Keratinocyte (primary cell): ENCODE data around the gene SRPRB. TPM values are rescaled to one million over a fixed set of nuclear protein-coding genes. Genes with fewer than 3 reads are reported as not detected.

Experiments used
- DNase-seq: peaks from one replicate; pipeline ENCODE4 v3.0.0-alpha.2; 2011; ENCODE audit warnings: low read depth, missing footprints, low spot score
- FAIRE-seq: peaks from 2 replicates; lab custom pipeline; 2011; peaks lifted over from hg19 to GRCh38; lab: Jason Lieb, UNC
- H2AFZ ChIP-seq: 2 replicates; pipeline ENCODE4 v1.6.0; 2012; ENCODE audit warnings: low read length, control low read depth, inconsistent platforms; ENCODE audit not compliant: control insufficient read depth
- H3K27ac ChIP-seq: 2 replicates; pipeline ENCODE4 v1.5.1; 2011; ENCODE audit warnings: low read length; ENCODE audit not compliant: control insufficient read depth, insufficient read depth
- H3K27me3 ChIP-seq: 3 replicates; pipeline ENCODE4 v1.6.0; 2011; ENCODE audit warnings: low read length; ENCODE audit not compliant: control insufficient read depth, insufficient read depth; ENCODE audit errors: extremely low read depth
- H3K36me3 ChIP-seq, 2 experiments: 2 replicates in 1 of 2; 3 replicates in 1 of 2; pipeline ENCODE4 v1.5.1; 2011; ENCODE audit warnings: low read length in 2 of 2, mild to moderate bottlenecking in 1 of 2; ENCODE audit not compliant: control insufficient read depth in 2 of 2, insufficient read depth in 2 of 2; ENCODE audit errors: extremely low read depth in 1 of 2
- H3K4me1 ChIP-seq: 3 replicates; pipeline ENCODE4 v1.5.1; 2011; ENCODE audit warnings: low read length; ENCODE audit not compliant: control insufficient read depth, insufficient read depth; ENCODE audit errors: extremely low read depth
- H3K4me2 ChIP-seq: 3 replicates; pipeline ENCODE4 v1.6.0; 2011; ENCODE audit warnings: low read depth, low read length; ENCODE audit not compliant: control insufficient read depth, insufficient read depth; ENCODE audit errors: extremely low read depth
- H3K4me3 ChIP-seq, 3 experiments: fragments of 200-600 bp in 1 of 3; sonication (generic) in 1 of 3; 2 replicates in 2 of 3; 3 replicates in 1 of 3; pipeline ENCODE4 v1.5.1; 2011 to 2016; ENCODE audit warnings: low read length in 3 of 3, mild to moderate bottlenecking in 3 of 3, control low read depth in 2 of 3, inconsistent platforms in 1 of 3, low read depth in 1 of 3, mixed read lengths in 1 of 3, mixed run types in 1 of 3, moderate library complexity in 1 of 3; ENCODE audit not compliant: control insufficient read depth in 2 of 3, insufficient read depth in 2 of 3; ENCODE audit errors: extremely low read depth in 1 of 3
- H3K79me2 ChIP-seq: 2 replicates; pipeline ENCODE4 v1.6.0; 2012; ENCODE audit warnings: low read length; ENCODE audit not compliant: control insufficient read depth, insufficient read depth
- H3K9ac ChIP-seq: 3 replicates; pipeline ENCODE4 v1.6.0; 2011; ENCODE audit warnings: low read length; ENCODE audit not compliant: control insufficient read depth, insufficient read depth; ENCODE audit errors: extremely low read depth
- H3K9me1 ChIP-seq: 3 replicates; pipeline ENCODE4 v1.6.0; 2011; ENCODE audit warnings: low read length; ENCODE audit not compliant: control insufficient read depth, insufficient read depth; ENCODE audit errors: extremely low read depth
- H3K9me3 ChIP-seq: 2 replicates; pipeline ENCODE4 v1.5.1; 2012; ENCODE audit warnings: low read depth, low read length; ENCODE audit not compliant: control insufficient read depth
- H4K20me1 ChIP-seq: 3 replicates; pipeline ENCODE4 v1.6.0; 2011; ENCODE audit warnings: low read length; ENCODE audit not compliant: control insufficient read depth, insufficient read depth; ENCODE audit errors: extremely low read depth
- EZH2 ChIP-seq: IDR thresholded peaks from one replicate; pipeline ENCODE4 v1.6.1; 2012; ENCODE audit warnings: inconsistent platforms, mild to moderate bottlenecking, low read length, moderate library complexity
- dilution Hi-C: fragments of 300-500 bp; cut with MboI; formaldehyde crosslinking; loops from one replicate; pipeline ENCODE4 v1.7.0; 2020; ENCODE audit warnings: low sequenced_read_pairs; ENCODE audit not compliant: extremely low pct_ligation_motif_present
- polyA plus RNA-seq, 5 experiments: library from polyadenylated mRNA; depleted of rRNA in 3 of 5; stranded (reverse) in 3 of 5; stranded (forward) in 1 of 5; unstranded in 1 of 5; fragments of >200 nt; gene quantifications; 1 replicate in 1 of 5; 2 replicates in 3 of 5; 3 replicates in 1 of 5; pipeline versions ENCODE4 v1.2.1 to v1.2.3, GENCODE V29; 2011 to 2012; ENCODE audit warnings: missing spikeins in 2 of 5, low read depth in 1 of 5, low replicate concordance in 1 of 5
- TF ChIP-seq, protein P1 (sequence below), 3 experiments: IDR thresholded peaks in 1 of 3; conservative IDR thresholded peaks in 1 of 3; optimal IDR thresholded peaks in 1 of 3; 2 replicates in 2 of 3; 3 replicates in 1 of 3; pipeline versions ENCODE3 to v1.5.1; 2011; ENCODE audit warnings: low read length in 3 of 3, mild to moderate bottlenecking in 3 of 3, moderate library complexity in 2 of 3, control low read depth in 1 of 3, inconsistent platforms in 1 of 3; ENCODE audit not compliant: insufficient read depth in 2 of 3; ENCODE audit errors: extremely low read depth in 1 of 3

Gene SRPRB
- polyA plus RNA-seq, 1 donor (not counting 4 experiments of a cell fraction or from before 2014, with no cell fraction given), result 55.9 TPM

DNA sequence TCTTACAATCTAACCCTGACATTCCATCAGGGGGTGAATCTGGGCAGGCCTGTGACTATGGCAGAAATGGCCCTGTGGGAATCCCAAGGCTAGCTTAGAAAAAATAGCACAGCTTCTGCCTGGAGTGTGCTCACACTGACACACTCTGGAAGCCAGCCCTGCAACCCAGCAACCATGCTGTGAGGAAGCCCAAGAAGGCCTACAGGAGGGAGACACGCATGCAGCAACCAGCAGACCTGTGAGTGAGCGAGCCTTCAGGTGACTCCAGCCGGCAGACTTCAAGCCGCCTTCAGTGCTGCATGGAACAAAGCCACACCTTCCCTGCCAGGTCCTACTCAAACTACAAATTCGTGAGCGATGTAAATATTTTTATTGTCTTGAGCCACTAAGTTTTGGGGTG lies 64.0 kb downstream of the SRPRB start:
- DNase-seq, result no peak
- no peak overlapping the region for H3K4me3 ChIP-seq
- TF ChIP-seq EZH2, result no peak
- TF ChIP-seq, protein P1, sequence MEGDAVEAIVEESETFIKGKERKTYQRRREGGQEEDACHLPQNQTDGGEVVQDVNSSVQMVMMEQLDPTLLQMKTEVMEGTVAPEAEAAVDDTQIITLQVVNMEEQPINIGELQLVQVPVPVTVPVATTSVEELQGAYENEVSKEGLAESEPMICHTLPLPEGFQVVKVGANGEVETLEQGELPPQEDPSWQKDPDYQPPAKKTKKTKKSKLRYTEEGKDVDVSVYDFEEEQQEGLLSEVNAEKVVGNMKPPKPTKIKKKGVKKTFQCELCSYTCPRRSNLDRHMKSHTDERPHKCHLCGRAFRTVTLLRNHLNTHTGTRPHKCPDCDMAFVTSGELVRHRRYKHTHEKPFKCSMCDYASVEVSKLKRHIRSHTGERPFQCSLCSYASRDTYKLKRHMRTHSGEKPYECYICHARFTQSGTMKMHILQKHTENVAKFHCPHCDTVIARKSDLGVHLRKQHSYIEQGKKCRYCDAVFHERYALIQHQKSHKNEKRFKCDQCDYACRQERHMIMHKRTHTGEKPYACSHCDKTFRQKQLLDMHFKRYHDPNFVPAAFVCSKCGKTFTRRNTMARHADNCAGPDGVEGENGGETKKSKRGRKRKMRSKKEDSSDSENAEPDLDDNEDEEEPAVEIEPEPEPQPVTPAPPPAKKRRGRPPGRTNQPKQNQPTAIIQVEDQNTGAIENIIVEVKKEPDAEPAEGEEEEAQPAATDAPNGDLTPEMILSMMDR (optimal IDR thresholded peaks at IDR 0.05 in 1 of 3, IDR thresholded peaks at IDR 0.05 in 1 of 3, conservative IDR thresholded peaks at IDR 0.05 in 1 of 3; ENCODE audit: extremely low read depth in 1 of 3, insufficient read depth in 2 of 3, low read length in 3 of 3), result no peak
- H3K27ac ChIP-seq, result no peak overlapping the region
- no peaks in the 10 kb centered on the region for H3K4me1 ChIP-seq
- no peak overlapping the region for H3K4me2 ChIP-seq
- no peaks in the 10 kb centered on the region for H3K79me2 ChIP-seq
- FAIRE-seq, result no peak
- dilution Hi-C loops, result no loop called here
- no peaks in the 10 kb centered on the region for H3K36me3 ChIP-seq
- H3K9ac ChIP-seq, result no peak overlapping the region
- H2AFZ ChIP-seq, result no peak overlapping the region
- no peaks in the 10 kb centered on the region for H3K9me3 ChIP-seq
- no peaks in the 10 kb centered on the region for H4K20me1 ChIP-seq
- peaks cover 19% of the 10 kb centered on the region for H3K27me3 ChIP-seq
- no peaks in the 10 kb centered on the region for H3K9me1 ChIP-seq

DNA sequence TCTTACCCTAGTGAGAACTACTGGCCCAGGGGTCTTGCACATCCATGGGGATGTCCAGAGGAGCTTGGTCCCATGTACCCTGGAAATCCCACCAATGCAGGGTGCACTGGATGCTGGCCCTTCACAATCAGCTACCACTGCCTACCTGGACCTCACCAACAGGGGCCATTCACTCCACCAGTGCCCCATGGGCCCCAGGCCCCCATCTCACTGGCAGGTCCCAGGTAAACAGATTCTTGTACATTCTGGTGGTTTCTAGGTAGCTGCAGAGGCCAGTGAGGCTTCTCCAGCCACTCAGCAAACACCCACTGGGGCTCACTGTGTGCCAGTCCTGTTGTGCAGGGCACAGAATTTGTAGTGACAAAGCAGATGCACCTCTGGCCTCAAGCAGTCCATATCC lies 65.2 kb downstream of the SRPRB start:
- Histone ChIP-seq H2AFZ (no peak overlapping the region), H3K4me1 (no peaks in the 10 kb centered on the region), H3K9me1 (no peaks in the 10 kb centered on the region), H3K4me3 (no peak overlapping the region), H3K9ac (no peak overlapping the region), H3K36me3 (no peaks in the 10 kb centered on the region), H3K27ac (no peak overlapping the region), H3K27me3 (peaks cover 19% of the 10 kb centered on the region), H3K79me2 (no peaks in the 10 kb centered on the region), H4K20me1 (no peaks in the 10 kb centered on the region), H3K4me2 (no peak overlapping the region), H3K9me3 (no peaks in the 10 kb centered on the region)
- no peak for TF ChIP-seq EZH2
- TF ChIP-seq, protein P1 (optimal IDR thresholded peaks at IDR 0.05 in 1 of 3, IDR thresholded peaks at IDR 0.05 in 1 of 3, conservative IDR thresholded peaks at IDR 0.05 in 1 of 3; ENCODE audit: extremely low read depth in 1 of 3, insufficient read depth in 2 of 3, low read length in 3 of 3), result no peak
- dilution Hi-C loops, result loop anchor here (5.0 kb wide), 1 partner anchor 49 kb away; no protein-coding TSS in a partner anchor
- FAIRE-seq, result no peak
- no peak for DNase-seq

Other genes starting within 250 kb of the SRPRB start
- 86.2 to 150 TPM (median 122 TPM) in 3 replicates for gene CDV3, start 232.1 kb upstream of the SRPRB start, polyA plus RNA-seq
- gene TOPBP1, start 143.9 kb upstream of the SRPRB start, polyA plus RNA-seq, result 19.1 to 26.1 TPM (median 20.7 TPM) in 3 replicates
- 0.28 to 0.70 TPM (median 0.30 TPM) in 3 replicates for gene TF, start 59.4 kb upstream of the SRPRB start, polyA plus RNA-seq
- 2.2 to 5.5 TPM (median 2.9 TPM) in 3 replicates for gene RAB6B, start 90.1 kb downstream of the SRPRB start, polyA plus RNA-seq
- 0.80 to 1.8 TPM (median 0.93 TPM) in 3 replicates for gene SLCO2A1, start 224.1 kb downstream of the SRPRB start, polyA plus RNA-seq